Glomerular visceral epithelial cell (primary cell): ENCODE results near the gene STAT5B.
"Not testable (repeated sequence)": the region's sequence is repeated elsewhere in the genome, so short reads cannot be mapped to it uniquely, and the experiment has no call there.

ENCODE experiments used
- DNase-seq: peaks from one replicate; pipeline ENCODE4 v3.0.0-alpha.2; 2016; ENCODE audit errors: extremely low spot score

STAT5B gene

GRCh38 chr17:42306385-42306667 lies 30.1 kb upstream of the STAT5B start:
- no peak for DNase-seq

GRCh38 chr17:42305543-42306384 lies 29.6 kb upstream of the STAT5B start:
- DNase-seq: no peak

GRCh38 chr17:42305031-42305330 lies 28.8 kb upstream of the STAT5B start:
- DNase-seq: not testable (repeated sequence)

GRCh38 chr17:42304187-42305030 lies 28.2 kb upstream of the STAT5B start:
- no peak for DNase-seq

- DNase-seq: no peak
These were observed 27.5 kb upstream of the STAT5B start for GRCh38 chr17:42303694-42304093.

- DNase-seq: no peak
These were observed 24.8 kb upstream of the STAT5B start for GRCh38 chr17:42301022-42301421.

GRCh38 chr17:42299913-42300312 lies 23.7 kb upstream of the STAT5B start:
- DNase-seq: not testable (repeated sequence)

GRCh38 chr17:42299361-42299760 lies 23.2 kb upstream of the STAT5B start:
- not testable (repeated sequence) for DNase-seq

GRCh38 chr17:42297775-42298174 lies 21.6 kb upstream of the STAT5B start:
- DNase-seq: not testable (repeated sequence)

- DNase-seq: no peak
These were observed 19.8 kb upstream of the STAT5B start for GRCh38 chr17:42296012-42296411.

- no peak for DNase-seq
These were observed 18.5 kb upstream of the STAT5B start for GRCh38 chr17:42294469-42295398.

- DNase-seq: no peak
These were observed 14.9 kb upstream of the STAT5B start for GRCh38 chr17:42291129-42291528.

GRCh38 chr17:42290577-42290976 lies 14.4 kb upstream of the STAT5B start:
- no peak for DNase-seq

- no peak for DNase-seq
These were observed 13.5 kb upstream of the STAT5B start for GRCh38 chr17:42289611-42290181.

GRCh38 chr17:42288803-42289610 lies 12.8 kb upstream of the STAT5B start:
- DNase-seq: no peak

GRCh38 chr17:42287977-42288802 lies 12.0 kb upstream of the STAT5B start, which contains the start of gene STAT5A:
STAT5A (plus strand) TSS chr17:42288498; CDS start chr17:42289412, 914 bp downstream.
- DNase-seq: peak; percentile 68

- peak; percentile 33 for DNase-seq
These were observed 11.2 kb upstream of the STAT5B start for GRCh38 chr17:42287305-42287976.

GRCh38 chr17:42286411-42287221 lies 10.4 kb upstream of the STAT5B start:
- no peak for DNase-seq
